GM12892 (cell line): Measurements from ENCODE around the gene PCSK5.

Experiments
- POLR2A ChIP-seq: IDR thresholded peaks from 2 replicates; pipeline ENCODE4 v1.6.1; 2011; ENCODE audit warnings: low read depth, low read length, control low read depth
- POLR2AphosphoS5 ChIP-seq: IDR thresholded peaks from 2 replicates; pipeline ENCODE4 v1.6.1; 2011; ENCODE audit warnings: low read depth, low read length, control low read depth
- TAF1 ChIP-seq: IDR thresholded peaks from 2 replicates; pipeline ENCODE4 v1.6.1; 2011; ENCODE audit warnings: low read depth, mild to moderate bottlenecking, control low read depth, low read length, borderline replicate concordance

GRCh38 chr9:76240578-76240977, 350.1 kb downstream of the PCSK5 start:
- TF ChIP-seq POLR2AphosphoS5 (no peak), POLR2A (no peak), TAF1 (no peak)
